Hematopoietic multipotent progenitor cell treated with erythropoietin and hydrocortisone succinate and interleukin-3 and kit ligand, for 4 days (in vitro differentiated cells): Measurements from ENCODE around the gene SARDH.

Experiments
- DNase-seq: peaks from one replicate; pipeline ENCODE4 v3.0.0-alpha.2; 2015

The SARDH gene

GRCh38 chr9:133661846-133662540, 76.2 kb downstream of the SARDH start:
- DNase-seq: no peak

GRCh38 chr9:133659516-133659915, 78.6 kb downstream of the SARDH start:
- no peak for DNase-seq

GRCh38 chr9:133658442-133659431, 79.4 kb downstream of the SARDH start:
- DNase-seq: no peak

- no peak for DNase-seq
These were observed 81.0 kb downstream of the SARDH start for GRCh38 chr9:133657120-133657661.

GRCh38 chr9:133656211-133657119, 81.7 kb downstream of the SARDH start:
- DNase-seq: no peak

GRCh38 chr9:133655701-133656100, 82.5 kb downstream of the SARDH start:
- DNase-seq: no peak

- DNase-seq: no peak
These were observed 83.2 kb downstream of the SARDH start for GRCh38 chr9:133654736-133655657.

- DNase-seq: no peak
These were observed 84.5 kb downstream of the SARDH start for GRCh38 chr9:133653638-133654037.

- no peak for DNase-seq
These were observed 88.1 kb downstream of the SARDH start for GRCh38 chr9:133650026-133650425.

- DNase-seq: no peak
These were observed 89.0 kb downstream of the SARDH start for GRCh38 chr9:133649194-133649593.

GRCh38 chr9:133647765-133648469, 90.2 kb downstream of the SARDH start:
- no peak for DNase-seq

- no peak for DNase-seq
These were observed 91.0 kb downstream of the SARDH start for GRCh38 chr9:133647148-133647547.

GRCh38 chr9:133645021-133645765, 93.0 kb downstream of the SARDH start:
- peak; percentile 45 for DNase-seq

GRCh38 chr9:133643978-133644760, 94.0 kb downstream of the SARDH start:
- DNase-seq: no peak

- DNase-seq: no peak
These were observed 94.8 kb downstream of the SARDH start for GRCh38 chr9:133643362-133643755.

- DNase-seq: no peak
These were observed 95.3 kb downstream of the SARDH start for GRCh38 chr9:133642708-133643361.

GRCh38 chr9:133641861-133642595, 96.1 kb downstream of the SARDH start:
- no peak for DNase-seq

GRCh38 chr9:133641396-133641655, 96.8 kb downstream of the SARDH start:
- DNase-seq: no peak
